SU-DHL-6 (cell line): Measurements from ENCODE around the gene VSTM2B.

ENCODE experiments used
- H2AFZ ChIP-seq: fragments of 200-600 bp; sonication (generic); 2 replicates; pipeline ENCODE4 v1.6.1; 2014; ENCODE audit warnings: low read depth, mild to moderate bottlenecking, moderate library complexity, mixed read lengths, antibody characterized with exemption, low read length; ENCODE audit not compliant: severe bottlenecking
- H3F3A ChIP-seq: fragments of 200-600 bp; shearing (Covaris generic); 2 replicates; pipeline ENCODE4 v1.6.0; 2016; ENCODE audit warnings: antibody characterized with exemption, mild to moderate bottlenecking; ENCODE audit not compliant: insufficient read depth
- H3K27ac ChIP-seq: fragments of 200-600 bp; sonication (generic); 2 replicates; pipeline ENCODE4 v1.5.1; 2016; ENCODE audit warnings: low read depth, mild to moderate bottlenecking, low read length, moderate library complexity, mixed read lengths
- H3K27me3 ChIP-seq: fragments of 200-600 bp; sonication (generic), shearing (Covaris generic); 2 replicates; pipeline ENCODE4 v1.6.0; 2014; ENCODE audit warnings: mild to moderate bottlenecking, low read length
- H3K36me3 ChIP-seq: fragments of 200-600 bp; sonication (generic); 2 replicates; pipeline ENCODE4 v1.6.1; 2014; ENCODE audit warnings: mild to moderate bottlenecking, low read length, mixed read lengths
- H3K4me2 ChIP-seq: fragments of 300-600, 200-600 bp; shearing (Covaris generic), sonication (generic); 2 replicates; pipeline ENCODE4 v1.6.0; 2014; ENCODE audit warnings: low read length, low read depth, mild to moderate bottlenecking; ENCODE audit not compliant: poor library complexity, severe bottlenecking
- H3K4me3 ChIP-seq: fragments of 200-600 bp; sonication (generic); 2 replicates; pipeline ENCODE4 v1.5.1; 2014; ENCODE audit warnings: antibody characterized with exemption, low read length, mild to moderate bottlenecking, mixed read lengths; ENCODE audit not compliant: insufficient read depth, poor library complexity, severe bottlenecking
- H3K79me2 ChIP-seq: fragments of 200-600 bp; sonication (generic); 2 replicates; pipeline ENCODE4 v1.6.1; 2014; ENCODE audit warnings: mild to moderate bottlenecking, low read length, moderate library complexity; ENCODE audit not compliant: insufficient read depth
- H3K9ac ChIP-seq: fragments of 200-600 bp; sonication (generic); 2 replicates; pipeline ENCODE4 v1.7.0; 2014; ENCODE audit warnings: mild to moderate bottlenecking, low read length
- H3K9me2 ChIP-seq: fragments of 200-600 bp; sonication (generic); replicated peaks from 2 replicates; pipeline ENCODE4 v1.6.1; 2014; ENCODE audit warnings: low read length; ENCODE audit not compliant: insufficient read depth
- H3K9me3 ChIP-seq: fragments of 200-600 bp; sonication (generic); 2 replicates; pipeline ENCODE4 v1.6.1; 2014; ENCODE audit warnings: low read length, mixed read lengths; ENCODE audit not compliant: insufficient read depth
- H4K20me1 ChIP-seq: fragments of 200-600 bp; sonication (generic); 2 replicates; pipeline ENCODE4 v1.6.1; 2014; ENCODE audit warnings: low read depth, mild to moderate bottlenecking, antibody characterized with exemption, low read length, moderate library complexity, mixed read lengths
- CTCF ChIP-seq: fragments of 200-600 bp; sonication (generic); IDR thresholded peaks from one replicate; pipeline ENCODE4 v1.5.1; 2017; ENCODE audit warnings: antibody characterized with exemption, mild to moderate bottlenecking, low read length, moderate library complexity; ENCODE audit not compliant: insufficient read depth, poor library complexity, severe bottlenecking
- EZH2phosphoT487 ChIP-seq: fragments of 200-600 bp; sonication (generic), shearing (Covaris generic); conservative IDR thresholded peaks from 2 replicates; pipeline ENCODE4 v1.6.1; 2018; ENCODE audit warnings: mild to moderate bottlenecking, antibody characterized with exemption, low read length, moderate library complexity, mixed read lengths

VSTM2B gene

GRCh38 chr19:29612801-29613595, 87.2 kb downstream of the VSTM2B start:
- H3K27me3 ChIP-seq = no peaks in the 10 kb centered on the region
- H3K79me2 ChIP-seq = no peaks in the 10 kb centered on the region
- H3K9me3 ChIP-seq = no peaks in the 10 kb centered on the region
- TF ChIP-seq EZH2phosphoT487 (no peak), CTCF (no peak)
- H3K4me3 ChIP-seq = no peak overlapping the region
- H3K9ac ChIP-seq = no peak overlapping the region
- H4K20me1 ChIP-seq = no peaks in the 10 kb centered on the region
- H3K4me2 ChIP-seq = no peak overlapping the region
- no peaks in the 10 kb centered on the region for H3K9me2 ChIP-seq
- H2AFZ ChIP-seq = no peak overlapping the region
- H3F3A ChIP-seq = no peaks in the 10 kb centered on the region
- no peak overlapping the region for H3K27ac ChIP-seq
- H3K36me3 ChIP-seq = 0 out of 2 replicates have a peak, but pooled peaks cover 3% of the 10 kb centered on the region

DNA sequence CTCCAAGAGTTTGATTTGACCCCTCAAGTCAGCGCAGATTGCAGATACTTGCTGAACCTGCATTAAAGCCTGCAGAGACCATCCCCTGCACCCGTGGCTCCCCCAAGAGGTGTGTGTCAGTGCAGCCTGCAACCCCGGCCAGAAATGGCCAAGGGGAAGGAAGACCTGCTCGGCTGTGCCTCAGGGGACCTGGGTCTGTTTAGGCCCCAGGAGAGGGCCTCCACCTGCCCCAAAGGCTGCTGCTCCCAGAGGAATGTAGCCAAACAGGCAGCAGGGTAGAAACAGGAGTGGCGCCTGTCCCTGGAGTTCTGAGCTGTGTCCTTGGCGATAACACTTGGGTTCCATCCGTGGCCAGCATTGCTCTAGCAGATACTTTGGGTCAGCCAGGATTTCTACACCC, 88.3 kb downstream of the VSTM2B start:
- H3K9me3 ChIP-seq = no peaks in the 10 kb centered on the region
- H3K9ac ChIP-seq = no peak overlapping the region
- no peak for TF ChIP-seq EZH2phosphoT487
- no peaks in the 10 kb centered on the region for H4K20me1 ChIP-seq
- no peaks in the 10 kb centered on the region for H3K27me3 ChIP-seq
- no peak overlapping the region for H2AFZ ChIP-seq
- 0 out of 2 replicates have a peak, but pooled peaks cover 3% of the 10 kb centered on the region for H3K36me3 ChIP-seq
- H3F3A ChIP-seq = no peaks in the 10 kb centered on the region
- no peaks in the 10 kb centered on the region for H3K79me2 ChIP-seq
- H3K27ac ChIP-seq = no peak overlapping the region
- H3K9me2 ChIP-seq = no peaks in the 10 kb centered on the region
- no peak overlapping the region for H3K4me2 ChIP-seq
- no peak overlapping the region for H3K4me3 ChIP-seq
